Activated CD4-positive, alpha-beta T cell treated with anti-CD3 and anti-CD28 coated beads for 1 hour (primary cell): ENCODE data around the gene DENND2A.
"Not testable (repeated sequence)": the region's sequence is repeated elsewhere in the genome, so short reads cannot be mapped to it uniquely, and the experiment has no call there.

Experiments used
- DNase-seq: peaks from one replicate; pipeline ENCODE4 v3.0.0-alpha.2; 2020

Gene DENND2A

DNA sequence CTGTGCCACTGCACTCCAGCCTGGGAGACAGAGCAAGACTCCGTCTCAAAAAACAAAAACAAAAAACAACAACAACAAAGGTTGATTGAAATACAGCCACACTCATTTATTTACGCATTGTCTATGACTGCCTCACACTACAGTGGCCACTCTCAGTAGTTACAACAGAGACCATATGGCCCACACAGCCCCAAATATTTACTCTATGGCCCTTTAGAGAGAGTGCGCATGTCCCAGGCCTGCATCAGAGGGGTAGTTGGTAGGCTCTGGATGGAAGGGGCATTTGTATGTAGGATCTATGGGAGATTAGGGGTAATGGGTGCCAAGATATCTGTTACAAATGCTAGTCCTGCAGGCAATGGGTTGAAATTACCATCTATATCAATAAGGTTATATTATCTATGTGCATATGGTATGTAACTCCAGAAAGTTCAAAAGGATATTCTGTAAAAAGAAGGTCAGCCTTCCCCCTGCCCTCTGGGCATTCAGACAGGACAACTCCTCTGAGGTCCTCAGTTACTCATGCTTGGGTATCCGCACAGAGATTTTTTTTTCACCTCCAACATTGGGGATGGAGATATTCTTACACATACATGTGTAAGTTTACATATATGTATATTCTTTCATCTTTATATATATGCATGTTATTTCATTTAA lies 56.3 kb downstream of the DENND2A start:
- DNase-seq = no peak

DNA sequence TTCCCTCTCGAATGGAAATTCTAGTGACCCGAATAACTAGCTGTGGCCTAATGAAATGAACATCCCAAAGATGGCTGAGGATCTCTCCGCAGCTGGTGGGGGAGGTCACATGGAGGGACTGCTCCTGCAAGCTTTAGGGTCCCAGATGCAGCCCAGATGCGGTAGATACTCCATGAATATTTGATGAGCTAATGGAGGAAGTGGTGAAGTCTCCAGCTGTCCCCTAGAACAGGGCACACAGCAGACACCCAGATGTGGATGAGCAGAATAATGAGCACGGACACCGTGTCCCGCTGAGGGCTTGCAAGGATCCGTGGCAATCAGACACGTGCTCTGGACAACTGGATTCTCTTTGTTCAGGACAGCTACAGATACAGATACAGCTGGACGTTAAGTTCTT lies 59.2 kb downstream of the DENND2A start:
- DNase-seq = no peak

- no peak for DNase-seq
Observed at GRCh38 chr7:140577651-140578050, 63.0 kb downstream of the DENND2A start.

DNA sequence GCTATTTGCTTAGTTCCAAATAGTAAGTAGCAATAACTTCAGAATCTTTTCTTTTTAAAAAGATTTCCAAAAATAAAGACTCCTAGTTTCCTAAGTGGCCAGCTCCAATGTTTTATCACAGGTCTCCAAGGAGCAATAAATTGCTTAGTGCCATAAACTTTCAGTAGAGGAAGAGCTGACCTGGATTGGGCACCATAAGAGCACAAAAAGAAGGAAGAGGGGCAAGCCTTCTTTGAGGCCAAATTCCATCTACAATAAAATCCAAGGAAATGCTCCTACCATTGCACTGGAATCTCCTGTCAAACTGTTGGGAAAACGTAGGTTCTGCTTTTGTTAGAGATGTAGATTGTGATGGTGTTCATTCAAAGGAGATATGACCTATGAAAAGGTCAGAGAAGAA lies 64.0 kb downstream of the DENND2A start:
- DNase-seq = no peak

GRCh38 chr7:140571538-140572122 lies 69.0 kb downstream of the DENND2A start:
- DNase-seq = no peak

- DNase-seq = no peak
Observed at GRCh38 chr7:140570120-140570519, 70.5 kb downstream of the DENND2A start.

DNA sequence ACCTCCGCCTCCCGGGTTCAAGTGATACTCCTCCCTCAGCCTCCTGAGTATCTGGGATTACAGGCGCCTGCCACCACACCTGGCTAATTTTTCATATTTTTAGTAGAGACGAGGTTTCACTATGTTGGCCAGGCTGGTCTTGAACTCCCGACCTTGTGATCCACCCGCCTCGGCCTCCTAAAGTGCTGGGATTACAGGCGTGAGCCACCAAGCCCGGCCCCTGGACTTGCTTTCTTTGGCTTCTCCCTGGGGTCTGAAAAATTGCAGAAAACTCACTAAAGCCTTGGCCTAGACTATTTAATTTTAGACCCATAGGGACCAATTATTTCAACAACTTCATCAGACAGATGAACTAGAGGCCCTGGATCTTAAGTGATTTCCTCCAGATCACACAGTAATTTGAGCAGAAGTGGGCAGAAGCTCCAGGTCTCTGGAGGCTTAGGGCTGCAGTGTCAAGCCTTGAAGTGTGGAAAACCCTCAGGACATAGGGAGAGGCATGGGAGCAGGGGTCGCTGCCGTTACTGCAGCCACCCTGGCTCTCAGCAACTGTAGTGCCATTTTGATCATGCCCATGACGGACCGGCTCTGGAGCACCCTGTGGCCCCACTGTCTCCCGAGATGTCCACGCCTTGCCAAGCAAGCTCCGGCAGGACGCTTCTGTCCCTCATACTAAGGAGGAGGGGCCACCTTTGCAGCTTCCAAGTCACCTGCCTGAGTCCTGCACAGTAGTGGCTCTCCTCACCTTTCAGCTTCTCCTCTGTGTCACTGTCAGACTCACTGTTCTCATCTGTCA lies 72.4 kb downstream of the DENND2A start:
- no peak for DNase-seq

GRCh38 chr7:140566186-140566585 lies 74.4 kb downstream of the DENND2A start:
- not testable (repeated sequence) for DNase-seq

- DNase-seq = not testable (repeated sequence)
Observed at GRCh38 chr7:140565761-140566160, 74.9 kb downstream of the DENND2A start.

DNA sequence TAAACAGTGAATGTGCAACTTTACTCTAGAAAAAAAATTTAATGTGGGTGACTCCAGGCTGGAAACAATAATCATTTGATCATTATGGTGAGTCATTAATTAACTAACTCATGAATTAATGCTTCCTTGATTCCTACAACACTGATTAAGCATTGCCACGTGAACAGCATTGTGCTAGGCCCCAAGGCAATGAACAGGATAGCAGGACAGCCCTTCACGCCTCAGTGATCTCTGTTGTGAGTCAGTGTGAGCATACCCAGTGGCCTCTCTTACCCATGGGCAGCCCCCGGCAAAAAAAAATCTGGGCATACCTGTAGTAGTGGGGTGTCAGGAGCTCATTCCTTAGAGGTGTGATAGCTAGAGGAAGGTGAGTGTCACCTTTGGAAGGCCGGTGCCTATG lies 76.0 kb downstream of the DENND2A start:
- DNase-seq = no peak

DNA sequence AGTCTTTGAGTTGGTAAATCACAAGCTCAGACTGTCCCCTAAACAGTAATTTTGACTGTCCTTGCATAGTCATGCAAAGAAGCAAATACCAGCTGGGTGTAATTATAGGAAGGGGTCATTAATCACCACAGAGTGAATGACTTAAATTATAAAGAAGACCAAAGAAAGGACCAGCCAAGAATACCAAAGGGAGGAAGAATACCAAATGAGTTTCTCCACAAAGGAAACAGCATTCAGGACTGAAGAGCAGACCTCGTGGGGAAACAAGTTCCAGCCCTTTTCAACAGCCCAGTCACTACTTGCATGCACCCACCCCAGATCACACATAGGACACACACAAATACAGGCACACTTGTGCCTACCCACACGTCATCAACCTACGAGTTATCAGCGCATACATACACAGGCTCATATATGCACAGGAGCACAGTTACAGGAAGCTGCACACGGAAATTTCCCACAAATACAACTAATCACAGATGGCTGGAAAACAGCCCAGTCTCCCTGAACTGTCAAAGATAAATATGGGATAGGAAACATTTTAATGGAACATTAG lies 77.6 kb downstream of the DENND2A start:
- DNase-seq = no peak

GRCh38 chr7:140559410-140559809 lies 81.2 kb downstream of the DENND2A start:
- DNase-seq = no peak

GRCh38 chr7:140557809-140558518 lies 82.6 kb downstream of the DENND2A start:
- DNase-seq = no peak

DNA sequence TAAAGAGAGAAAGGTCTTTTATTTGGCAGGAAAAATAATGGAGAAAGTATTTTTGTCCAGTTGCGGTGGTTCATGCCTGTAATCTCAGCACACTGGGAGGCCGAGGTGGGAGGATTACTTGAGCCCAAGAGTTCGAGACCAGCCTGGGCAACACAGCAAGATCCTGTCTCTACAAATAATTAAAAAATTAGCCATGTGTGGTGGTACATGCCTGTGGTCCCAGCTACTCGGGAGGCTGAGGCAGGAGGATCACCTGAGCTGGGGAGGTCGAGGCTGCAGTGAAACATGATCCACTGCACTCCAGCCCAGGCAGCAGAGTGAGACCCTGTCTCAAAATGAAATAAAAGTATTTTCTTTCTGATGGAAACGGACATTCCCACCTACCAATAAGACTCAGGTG lies 83.5 kb downstream of the DENND2A start:
- no peak for DNase-seq

- DNase-seq = not testable (repeated sequence)
Observed at GRCh38 chr7:140553236-140553635, 87.4 kb downstream of the DENND2A start.

- DNase-seq = no peak
Observed at GRCh38 chr7:140552240-140552679, 88.4 kb downstream of the DENND2A start.

DNA sequence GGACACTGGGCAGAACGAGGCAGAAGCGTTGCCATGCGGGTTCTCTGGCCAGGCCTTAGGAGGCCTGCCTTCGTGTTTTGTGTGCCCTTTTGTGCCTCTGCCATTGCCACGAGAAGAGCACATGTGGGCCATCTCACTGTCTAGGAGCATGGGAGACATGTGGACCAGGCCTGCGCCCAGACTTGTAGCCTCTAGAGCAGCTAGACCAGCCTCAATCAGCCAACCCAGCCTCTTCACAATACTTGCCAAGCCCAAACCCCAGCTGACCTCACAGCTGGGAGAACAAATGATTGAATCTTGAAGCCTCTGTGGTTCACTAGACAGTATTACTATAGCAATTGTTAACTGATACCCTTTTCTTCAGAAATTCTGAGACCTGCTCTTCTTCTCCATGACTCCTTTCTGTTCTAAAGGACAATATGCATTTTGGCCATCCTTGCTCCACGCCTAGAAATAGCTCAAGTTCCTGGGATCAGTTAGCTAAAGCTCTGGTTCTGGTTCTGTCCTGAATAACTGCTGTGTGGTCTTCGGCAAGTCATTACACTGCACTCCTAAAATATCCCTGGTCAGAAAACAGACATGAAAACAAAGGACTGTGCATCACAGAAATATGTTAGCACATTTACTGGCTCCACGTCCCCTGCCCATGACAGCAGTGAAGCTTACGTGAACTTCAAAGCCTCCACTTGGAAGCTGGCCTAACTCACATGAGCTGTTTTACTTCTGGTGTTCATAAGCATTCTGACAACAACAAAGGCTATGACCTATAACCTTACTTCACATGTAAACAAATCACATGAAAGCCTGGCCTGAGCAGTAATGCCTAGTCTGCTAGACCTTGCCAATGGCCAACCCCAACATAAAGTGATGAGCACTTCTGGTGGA lies 89.0 kb downstream of the DENND2A start:
- DNase-seq = no peak

- DNase-seq = no peak
Observed at GRCh38 chr7:140546947-140547346, 93.7 kb downstream of the DENND2A start.

DNA sequence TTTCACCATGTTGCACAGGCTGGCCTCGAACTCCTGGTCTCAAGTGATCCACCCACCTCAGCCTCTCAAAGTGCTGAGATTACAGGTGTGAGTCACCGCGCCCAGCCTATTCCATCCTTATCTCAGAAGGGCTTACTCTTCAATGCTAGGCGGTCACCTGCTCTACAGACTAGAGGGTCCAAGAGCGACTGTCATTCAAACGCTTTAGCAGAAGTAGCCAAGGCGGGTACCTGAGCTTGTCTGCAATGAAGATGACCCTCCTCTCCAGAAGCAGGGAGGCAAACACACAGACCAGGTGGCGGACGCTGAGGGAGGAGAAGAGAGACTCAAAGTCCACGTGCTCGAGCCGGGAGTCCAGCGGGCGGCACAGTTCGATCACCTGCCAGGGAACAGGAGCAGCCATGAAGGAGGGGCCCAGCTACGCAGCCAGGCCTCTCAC lies 96.2 kb downstream of the DENND2A start:
- DNase-seq = no peak

GRCh38 chr7:140542228-140542603 lies 98.4 kb downstream of the DENND2A start:
- DNase-seq = no peak

GRCh38 chr7:140541513-140542227 lies 98.9 kb downstream of the DENND2A start:
- no peak for DNase-seq
